GM19240 (cell line): ENCODE results near the gene L3MBTL4.
"Not testable (repeated sequence)": the region's sequence is repeated elsewhere in the genome, so short reads cannot be mapped to it uniquely, and the experiment has no call there.

Experiments
- DNase-seq: peaks from one replicate; pipeline ENCODE4 v3.0.0; 2011; ENCODE audit warnings: low spot score; ENCODE audit not compliant: insufficient read length

L3MBTL4 gene

GRCh38 chr18:6115710-6116109, 299.0 kb downstream of the L3MBTL4 start:
- no peak for DNase-seq

GRCh38 chr18:6113650-6114049, 301.1 kb downstream of the L3MBTL4 start:
- DNase-seq: no peak

GRCh38 chr18:6111726-6112125, 303.0 kb downstream of the L3MBTL4 start:
- no peak for DNase-seq

- DNase-seq: no peak
Measured at GRCh38 chr18:6109743-6110142, 305.0 kb downstream of the L3MBTL4 start.

GRCh38 chr18:6107794-6108193, 306.9 kb downstream of the L3MBTL4 start:
- no peak for DNase-seq

GRCh38 chr18:6106091-6106685, 308.5 kb downstream of the L3MBTL4 start:
- no peak for DNase-seq

- DNase-seq: no peak
Measured at GRCh38 chr18:6103741-6104140, 311.0 kb downstream of the L3MBTL4 start.

GRCh38 chr18:6096730-6097129, 318.0 kb downstream of the L3MBTL4 start:
- DNase-seq: no peak

GRCh38 chr18:6088432-6088831, 326.3 kb downstream of the L3MBTL4 start:
- no peak for DNase-seq

- DNase-seq: no peak
Measured at GRCh38 chr18:6086731-6087130, 328.0 kb downstream of the L3MBTL4 start.

GRCh38 chr18:6079406-6079805, 335.3 kb downstream of the L3MBTL4 start:
- no peak for DNase-seq

- no peak for DNase-seq
Measured at GRCh38 chr18:6078877-6079276, 335.8 kb downstream of the L3MBTL4 start.

GRCh38 chr18:6072423-6072822, 342.3 kb downstream of the L3MBTL4 start:
- DNase-seq: not testable (repeated sequence)

- no peak for DNase-seq
Measured at GRCh38 chr18:6069539-6069938, 345.2 kb downstream of the L3MBTL4 start.

- DNase-seq: no peak
Measured at GRCh38 chr18:6069103-6069502, 345.6 kb downstream of the L3MBTL4 start.

GRCh38 chr18:6060149-6060548, 354.6 kb downstream of the L3MBTL4 start:
- DNase-seq: no peak

- DNase-seq: no peak
Measured at GRCh38 chr18:6059551-6059950, 355.2 kb downstream of the L3MBTL4 start.

GRCh38 chr18:6058941-6059340, 355.8 kb downstream of the L3MBTL4 start:
- no peak for DNase-seq

- DNase-seq: no peak
Measured at GRCh38 chr18:6057604-6058003, 357.1 kb downstream of the L3MBTL4 start.

GRCh38 chr18:6056171-6056910, 358.4 kb downstream of the L3MBTL4 start:
- DNase-seq: no peak

- no peak for DNase-seq
Measured at GRCh38 chr18:6055711-6056110, 359.0 kb downstream of the L3MBTL4 start.

- DNase-seq: no peak
Measured at GRCh38 chr18:6054256-6054842, 360.4 kb downstream of the L3MBTL4 start.

- no peak for DNase-seq
Measured at GRCh38 chr18:6052449-6052913, 362.2 kb downstream of the L3MBTL4 start.
